Cardiac muscle cell (in vitro differentiated cells and primary cell): ENCODE measurements around the gene SPI1. TPM values are rescaled to one million over a fixed set of nuclear protein-coding genes. Genes with fewer than 3 reads are reported as not detected.
A peak's percentile ranks its signal among the peaks of the same experiment; 100 is the strongest.
"Not testable (repeated sequence)": the region's sequence is repeated elsewhere in the genome, so short reads cannot be mapped to it uniquely, and the experiment has no call there.

Source experiments
- DNase-seq, 2 donors: peaks; one replicate each; pipeline versions ENCODE4 v3.0.0 to v3.0.0-alpha.2; 2010 to 2017; ENCODE audit warnings: low read depth in 1 of 2, low spot score in 1 of 2
- H3K27ac ChIP-seq: fragments of 200-600 bp; sonication (generic); 2 replicates; pipeline ENCODE4 v1.5.1; 2016
- H3K27me3 ChIP-seq: fragments of 200-600 bp; sonication (generic); 2 replicates; pipeline ENCODE4 v1.6.0; 2016; ENCODE audit warnings: control low read depth
- H3K36me3 ChIP-seq: fragments of 200-600 bp; sonication (generic); 2 replicates; pipeline ENCODE4 v1.5.1; 2016; ENCODE audit warnings: control low read depth
- H3K4me1 ChIP-seq: fragments of 200-600 bp; sonication (generic); 2 replicates; pipeline ENCODE4 v1.8.1; 2017; ENCODE audit warnings: low read depth, mild to moderate bottlenecking, mixed run types
- H3K4me3 ChIP-seq: fragments of 200-600 bp; sonication (generic); 2 replicates; pipeline ENCODE4 v1.5.1; 2016; ENCODE audit warnings: mild to moderate bottlenecking
- H3K9me3 ChIP-seq: fragments of 200-600 bp; sonication (generic); 2 replicates; pipeline ENCODE4 v1.5.1; 2017; ENCODE audit warnings: low read depth, mild to moderate bottlenecking, control low read depth
- polyA plus RNA-seq: library from polyadenylated mRNA; unstranded; fragments of >200 nt; fragmentation: Nextera tagmentation; extraction: Ambion mirVana; gene quantifications from 2 replicates; pipeline ENCODE4 v1.2.1, GENCODE V29; 2016
- total RNA-seq: library from RNA; depleted of rRNA; stranded (reverse); fragments of >200 nt; gene quantifications from 2 replicates; pipeline ENCODE4 v1.2.3, GENCODE V29; 2016
- TF ChIP-seq, protein P1 (sequence below): IDR thresholded peaks from 2 replicates; pipeline ENCODE4 v1.5.1; 2012; ENCODE audit warnings: low read depth, mild to moderate bottlenecking, low read length

Gene SPI1
- total and polyA plus RNA-seq, 2 experiments from 2014 or later, result 0.56 TPM; not detected in 1

DNA sequence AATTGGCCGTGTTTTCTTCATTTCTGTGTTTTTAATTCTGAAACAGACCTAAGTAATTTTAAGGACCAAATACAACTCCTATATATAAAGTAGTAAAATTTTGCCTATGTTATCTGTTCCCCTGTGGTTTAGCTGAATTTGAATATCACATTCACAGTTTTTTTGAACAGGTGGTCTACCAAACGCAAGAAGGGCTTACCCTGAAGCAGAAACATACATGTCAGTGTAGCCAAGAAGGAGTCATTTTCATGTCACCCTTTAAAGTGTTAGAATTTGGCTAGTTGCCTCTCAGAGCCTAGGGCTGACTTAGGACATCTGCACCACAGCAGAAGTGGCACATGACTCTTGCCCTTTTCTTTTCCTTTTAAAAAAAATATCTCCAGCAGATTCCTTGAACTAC is 60.2 kb downstream of the SPI1 start:
- no peak for DNase-seq
- no peak overlapping the region for H3K4me3 ChIP-seq
- no peaks in the 10 kb centered on the region for H3K9me3 ChIP-seq
- H3K4me1 ChIP-seq, result no peaks in the 10 kb centered on the region
- TF ChIP-seq, protein P1, sequence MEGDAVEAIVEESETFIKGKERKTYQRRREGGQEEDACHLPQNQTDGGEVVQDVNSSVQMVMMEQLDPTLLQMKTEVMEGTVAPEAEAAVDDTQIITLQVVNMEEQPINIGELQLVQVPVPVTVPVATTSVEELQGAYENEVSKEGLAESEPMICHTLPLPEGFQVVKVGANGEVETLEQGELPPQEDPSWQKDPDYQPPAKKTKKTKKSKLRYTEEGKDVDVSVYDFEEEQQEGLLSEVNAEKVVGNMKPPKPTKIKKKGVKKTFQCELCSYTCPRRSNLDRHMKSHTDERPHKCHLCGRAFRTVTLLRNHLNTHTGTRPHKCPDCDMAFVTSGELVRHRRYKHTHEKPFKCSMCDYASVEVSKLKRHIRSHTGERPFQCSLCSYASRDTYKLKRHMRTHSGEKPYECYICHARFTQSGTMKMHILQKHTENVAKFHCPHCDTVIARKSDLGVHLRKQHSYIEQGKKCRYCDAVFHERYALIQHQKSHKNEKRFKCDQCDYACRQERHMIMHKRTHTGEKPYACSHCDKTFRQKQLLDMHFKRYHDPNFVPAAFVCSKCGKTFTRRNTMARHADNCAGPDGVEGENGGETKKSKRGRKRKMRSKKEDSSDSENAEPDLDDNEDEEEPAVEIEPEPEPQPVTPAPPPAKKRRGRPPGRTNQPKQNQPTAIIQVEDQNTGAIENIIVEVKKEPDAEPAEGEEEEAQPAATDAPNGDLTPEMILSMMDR, result no peak
- H3K36me3 ChIP-seq, result peaks cover 20% of the 10 kb centered on the region
- peak overlapping the region; percentile 25 for H3K27ac ChIP-seq
- no peaks in the 10 kb centered on the region for H3K27me3 ChIP-seq

DNA sequence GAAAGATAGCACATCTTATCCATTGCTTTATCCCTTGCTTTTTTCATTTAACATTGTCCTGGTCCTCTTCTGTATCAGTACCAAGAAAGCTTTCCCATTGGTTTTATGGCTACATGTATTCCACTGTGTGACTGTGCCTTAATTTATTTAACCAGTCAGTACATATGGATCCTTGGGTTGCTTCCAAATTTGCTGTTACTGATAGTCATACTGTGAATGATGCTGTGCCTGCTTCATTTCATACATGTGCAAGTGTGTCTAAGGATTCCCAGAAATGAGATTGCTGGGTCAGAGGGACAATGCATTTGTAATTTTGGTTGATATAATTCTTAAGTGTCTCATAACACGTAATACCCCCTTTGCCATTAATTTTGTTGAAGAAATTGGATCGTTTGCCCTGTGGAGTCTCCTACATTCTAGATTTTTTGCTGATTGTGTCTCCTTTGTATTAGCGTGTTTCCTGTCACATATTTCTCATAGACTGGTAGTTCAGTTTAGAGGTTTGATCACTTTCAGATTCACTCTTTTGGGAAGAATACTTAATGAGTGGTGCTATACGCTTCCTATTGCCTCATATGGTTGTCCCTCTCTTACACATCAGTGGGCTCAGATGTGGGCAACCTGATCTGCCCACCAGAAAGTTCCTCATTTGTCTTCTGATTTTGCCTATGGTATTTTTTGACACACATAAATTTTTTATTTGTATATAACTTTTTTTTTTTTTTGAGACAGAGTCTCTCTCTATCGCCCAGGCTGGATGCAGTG is 61.1 kb downstream of the SPI1 start:
- Histone ChIP-seq H3K4me1 (no peaks in the 10 kb centered on the region), H3K9me3 (no peaks in the 10 kb centered on the region), H3K27ac (peak overlapping the region; percentile 1), H3K4me3 (no peak overlapping the region), H3K36me3 (peaks cover 27% of the 10 kb centered on the region), H3K27me3 (no peaks in the 10 kb centered on the region)
- DNase-seq, result no peak
- TF ChIP-seq, protein P1, result no peak

DNA sequence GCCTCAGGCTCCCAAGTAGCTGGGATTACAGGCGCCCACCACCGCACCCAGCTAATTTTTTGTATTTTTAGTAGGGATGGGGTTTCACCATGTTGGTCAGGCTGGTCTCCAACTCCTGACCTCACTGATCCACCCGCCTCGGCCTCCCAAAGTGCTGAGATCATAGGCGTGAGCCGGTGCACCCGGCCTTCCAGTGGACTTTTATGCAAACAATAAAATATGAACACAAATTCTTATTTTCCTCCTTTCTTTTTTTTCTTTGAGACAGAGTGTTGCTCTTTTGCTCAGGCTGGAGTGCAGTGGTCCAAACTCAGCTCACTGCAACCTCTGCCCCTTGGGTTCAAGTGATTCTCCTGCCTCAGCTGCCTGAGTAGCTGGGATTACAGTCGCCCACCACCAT is 61.8 kb downstream of the SPI1 start:
- peaks cover 27% of the 10 kb centered on the region for H3K36me3 ChIP-seq
- not testable (repeated sequence) for H3K27ac ChIP-seq, H3K4me1 ChIP-seq, H3K27me3 ChIP-seq, H3K4me3 ChIP-seq, H3K9me3 ChIP-seq, DNase-seq

DNA sequence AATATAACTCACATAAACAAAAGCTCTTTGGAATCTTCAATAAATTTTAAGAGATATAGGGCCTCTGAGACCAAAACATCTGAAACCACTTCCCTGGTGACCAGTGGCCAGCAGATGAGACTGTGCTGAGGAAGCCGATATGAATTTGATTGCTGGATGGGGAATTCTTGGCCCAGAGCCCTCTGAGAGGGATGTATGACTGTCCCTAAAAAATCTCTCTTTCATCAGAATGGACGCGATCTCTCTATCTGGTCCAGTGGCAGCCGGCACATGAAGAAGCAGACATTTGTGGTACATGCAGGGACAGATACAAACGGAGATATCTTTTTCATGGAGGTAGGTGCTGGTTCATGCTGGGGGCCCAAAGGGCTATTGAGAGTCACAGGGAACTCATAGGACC is 63.4 kb downstream of the SPI1 start:
- Histone ChIP-seq H3K36me3 (peaks cover 38% of the 10 kb centered on the region), H3K4me3 (no peak overlapping the region), H3K9me3 (no peaks in the 10 kb centered on the region), H3K27ac (no peak overlapping the region), H3K27me3 (no peaks in the 10 kb centered on the region), H3K4me1 (no peaks in the 10 kb centered on the region)
- DNase-seq, result no peak
- TF ChIP-seq, protein P1, result no peak

DNA sequence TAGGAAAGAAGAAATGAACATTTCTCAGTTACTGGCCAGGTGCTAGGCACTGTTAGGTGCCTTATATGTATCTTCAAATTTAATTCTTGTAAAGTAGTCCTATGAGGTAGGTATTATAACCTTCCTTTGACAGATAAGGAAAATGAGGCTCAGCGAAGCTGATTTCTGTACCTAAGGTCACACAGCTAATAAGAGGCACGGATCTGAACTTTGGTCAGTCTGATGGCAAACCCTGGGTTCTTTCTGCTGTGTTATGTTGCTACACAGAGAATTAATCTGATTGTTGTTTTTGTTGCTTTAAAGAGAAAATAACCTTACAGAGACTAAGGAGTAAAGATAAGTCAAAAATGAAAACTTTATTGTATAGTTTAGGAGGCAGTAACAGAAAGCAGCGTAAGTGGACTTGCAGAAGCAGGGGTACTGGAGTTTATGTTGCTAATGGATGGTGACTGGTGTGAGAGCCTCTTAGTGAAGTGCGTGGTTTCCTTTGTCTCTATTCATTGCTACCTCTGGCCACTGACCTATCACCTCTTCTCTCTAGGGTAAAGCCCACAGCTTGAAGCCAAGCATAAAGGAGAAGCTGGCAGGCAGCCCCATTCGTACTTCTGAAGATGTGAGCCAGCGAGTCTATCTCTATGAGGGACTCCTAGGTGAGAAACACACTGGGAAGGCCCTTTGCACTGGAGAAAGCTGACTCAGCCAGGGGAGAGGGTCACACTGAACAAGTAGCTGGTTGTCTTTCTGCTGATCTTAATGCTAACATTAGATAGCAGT is 70.1 kb downstream of the SPI1 start:
- Histone ChIP-seq H3K36me3 (peaks cover 62% of the 10 kb centered on the region), H3K4me1 (no peaks in the 10 kb centered on the region), H3K4me3 (no peak overlapping the region), H3K27me3 (no peaks in the 10 kb centered on the region), H3K27ac (no peak overlapping the region), H3K9me3 (no peaks in the 10 kb centered on the region)
- DNase-seq, result no peak
- TF ChIP-seq, protein P1, result no peak

DNA sequence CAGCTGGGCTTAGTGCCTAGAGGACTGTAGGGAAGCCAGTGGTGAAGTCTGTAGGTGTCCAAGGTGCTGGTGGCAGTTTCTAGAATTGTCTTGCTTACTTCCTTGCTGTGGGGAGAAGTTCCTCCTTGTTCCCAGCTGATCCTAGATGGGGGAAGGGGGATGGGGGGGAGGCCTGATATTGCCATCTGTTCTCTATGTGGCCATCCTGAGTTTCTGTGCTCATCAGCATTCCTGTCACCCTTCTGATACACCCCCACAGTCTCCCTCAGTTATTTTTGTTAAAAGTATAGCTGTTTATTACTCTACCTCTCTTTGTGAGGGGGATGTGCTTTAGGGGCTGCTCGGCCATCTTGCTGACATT is 71.9 kb downstream of the SPI1 start:
- Histone ChIP-seq H3K27ac (peak overlapping the region; percentile 22), H3K9me3 (no peaks in the 10 kb centered on the region), H3K36me3 (peaks cover 62% of the 10 kb centered on the region), H3K27me3 (no peaks in the 10 kb centered on the region), H3K4me3 (no peak overlapping the region), H3K4me1 (no peaks in the 10 kb centered on the region)
- TF ChIP-seq, protein P1, result no peak
- no peak for DNase-seq
